ENCODE results near the gene TCEAL4. TPM values are rescaled to one million over a fixed set of nuclear protein-coding genes. Genes with fewer than 3 reads are reported as not detected.

TCEAL4 gene
- total RNA-seq, 1 experiment from 2014 or later, result 15.5 TPM

DNA sequence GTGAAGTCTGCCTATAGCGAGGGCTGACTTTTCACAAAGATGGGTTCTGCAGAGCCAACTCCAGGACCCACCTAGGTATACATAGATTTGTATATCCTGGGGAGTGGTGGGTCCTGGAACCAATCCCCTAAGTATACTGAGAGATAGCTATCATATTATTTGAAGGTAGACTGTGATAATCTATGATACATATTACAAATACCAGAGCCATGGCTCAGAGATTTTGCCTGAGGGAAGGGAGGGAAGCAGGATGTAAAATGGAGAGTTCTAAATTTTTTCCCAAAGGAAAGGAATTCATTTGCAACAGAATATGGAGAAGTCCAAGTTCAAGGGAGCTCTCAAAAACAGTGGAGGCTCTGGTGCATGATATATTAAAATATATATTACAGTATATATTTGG is 29.7 kb downstream of the TCEAL4 start:
- Histone ChIP-seq H3K36me3 (replicated peaks; ENCODE audit: control insufficient read depth, insufficient read depth, low read length) (no peaks in the 10 kb centered on the region), H3K4me3 (ENCODE audit: insufficient read depth, low read depth, low read length) (no peak overlapping the region), H3K27me3 (ENCODE audit: control insufficient read depth, insufficient read depth, low read length) (no peaks in the 10 kb centered on the region)
- no peak for DNase-seq

DNA sequence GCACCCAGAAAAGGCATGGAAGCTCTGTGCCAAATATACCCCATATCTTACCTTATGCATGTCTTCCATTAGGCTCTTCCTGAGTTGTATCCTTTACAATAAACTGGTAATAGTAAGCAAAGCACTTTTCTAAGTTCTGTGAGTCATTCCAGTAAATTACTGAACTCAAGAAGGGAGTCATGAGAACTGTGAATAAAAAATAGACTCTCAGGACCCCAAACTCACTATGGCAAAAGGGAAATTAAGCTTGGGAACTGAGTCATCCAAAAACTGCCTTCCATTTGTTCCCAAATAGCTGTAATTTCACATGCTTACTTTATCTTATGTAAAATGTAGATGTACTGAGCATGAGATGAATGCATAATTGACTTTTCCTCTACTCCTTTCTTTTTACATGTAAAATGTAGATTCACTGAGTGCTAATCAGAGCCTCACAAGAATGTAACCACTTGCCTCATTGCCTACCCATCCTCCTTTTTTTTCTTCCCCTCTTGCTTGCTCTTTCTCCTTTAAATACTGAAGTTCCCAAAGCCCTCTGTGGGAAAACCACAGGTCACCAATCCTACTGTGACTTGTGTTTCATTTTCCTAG is 30.6 kb downstream of the TCEAL4 start:
- no peaks in the 10 kb centered on the region for H3K27me3 ChIP-seq (ENCODE audit: control insufficient read depth, insufficient read depth, low read length)
- no peak overlapping the region for H3K4me3 ChIP-seq (ENCODE audit: insufficient read depth, low read depth, low read length)
- DNase-seq, result no peak
- no peaks in the 10 kb centered on the region for H3K36me3 ChIP-seq (replicated peaks; ENCODE audit: control insufficient read depth, insufficient read depth, low read length)

- Histone ChIP-seq H3K36me3 (replicated peaks; ENCODE audit: control insufficient read depth, insufficient read depth, low read length) (no peaks in the 10 kb centered on the region), H3K4me3 (ENCODE audit: insufficient read depth, low read depth, low read length) (no peak overlapping the region), H3K27me3 (ENCODE audit: control insufficient read depth, insufficient read depth, low read length) (no peaks in the 10 kb centered on the region)
- no peak for DNase-seq
These were observed 31.4 kb downstream of the TCEAL4 start for GRCh38 chrX:103616676-103617186.

GRCh38 chrX:103624111-103624510 is 38.8 kb downstream of the TCEAL4 start:
- DNase-seq, result no peak
- no peaks in the 10 kb centered on the region for H3K36me3 ChIP-seq (replicated peaks; ENCODE audit: control insufficient read depth, insufficient read depth, low read length)
- no peak overlapping the region for H3K4me3 ChIP-seq (ENCODE audit: insufficient read depth, low read depth, low read length)
- no peaks in the 10 kb centered on the region for H3K27me3 ChIP-seq (ENCODE audit: control insufficient read depth, insufficient read depth, low read length)

- Histone ChIP-seq H3K4me3 (ENCODE audit: insufficient read depth, low read depth, low read length) (no peak overlapping the region), H3K27me3 (ENCODE audit: control insufficient read depth, insufficient read depth, low read length) (no peaks in the 10 kb centered on the region), H3K36me3 (replicated peaks; ENCODE audit: control insufficient read depth, insufficient read depth, low read length) (no peaks in the 10 kb centered on the region)
- DNase-seq, result no peak
These were observed 41.5 kb downstream of the TCEAL4 start for GRCh38 chrX:103626855-103627254.

DNA sequence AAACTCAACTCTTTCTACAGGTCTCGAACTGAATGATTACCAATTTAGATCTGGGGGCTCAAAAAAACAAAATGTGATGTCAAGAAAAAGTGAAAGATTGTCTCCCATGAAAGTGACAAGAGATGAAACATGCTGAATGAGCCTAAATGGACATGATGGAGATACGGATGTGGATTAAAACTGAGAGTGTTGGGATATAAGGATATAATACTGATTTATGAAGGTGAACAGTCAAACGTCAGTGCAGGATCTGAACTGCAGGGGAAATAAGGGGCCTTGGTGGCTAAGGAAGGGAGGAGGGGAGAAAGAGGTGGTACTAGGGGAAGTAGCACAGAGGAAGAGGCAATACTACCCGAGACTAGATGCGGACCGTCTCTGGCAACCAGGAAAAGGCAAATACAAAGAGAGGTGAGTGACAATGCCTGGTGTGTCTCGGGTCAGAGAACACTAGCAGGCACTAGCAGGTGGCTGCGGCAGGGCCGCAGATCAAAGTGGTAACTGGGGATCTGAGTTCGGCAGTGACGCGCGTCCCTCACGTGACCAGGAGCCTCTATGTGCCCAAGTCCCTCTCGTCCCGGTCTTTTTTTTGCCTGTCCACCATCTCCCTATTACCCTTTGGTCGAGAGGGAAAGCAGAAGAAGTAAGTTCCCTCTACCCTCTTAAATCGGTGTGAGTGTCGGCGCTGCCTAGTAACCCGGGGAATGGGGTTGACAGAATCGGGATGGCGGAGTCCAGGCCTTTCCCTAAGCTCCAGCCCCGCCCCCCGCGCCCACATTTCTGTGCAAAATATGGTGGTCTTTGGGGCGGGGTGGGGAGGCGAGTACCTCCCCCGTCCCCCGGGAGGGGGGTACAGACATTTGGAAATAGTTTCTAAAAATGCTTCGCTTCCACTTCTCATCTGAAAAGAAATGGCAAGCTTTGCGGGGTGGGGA is 43.3 kb downstream of the TCEAL4 start, which contains the start of gene TCEAL1:
TSS of gene TCEAL1 (plus strand) at position 590 of the 932 bp plus-strand sequence. CDS start 942 bp downstream, outside the sequence.
- peak; percentile 49 for DNase-seq
- H3K27me3 ChIP-seq (ENCODE audit: control insufficient read depth, insufficient read depth, low read length), result no peaks in the 10 kb centered on the region
- peak within 1 kb of the TSS; percentile 86 for H3K4me3 ChIP-seq (ENCODE audit: insufficient read depth, low read depth, low read length)
- H3K36me3 ChIP-seq (replicated peaks; ENCODE audit: control insufficient read depth, insufficient read depth, low read length), result no peaks in the 10 kb centered on the region

DNA sequence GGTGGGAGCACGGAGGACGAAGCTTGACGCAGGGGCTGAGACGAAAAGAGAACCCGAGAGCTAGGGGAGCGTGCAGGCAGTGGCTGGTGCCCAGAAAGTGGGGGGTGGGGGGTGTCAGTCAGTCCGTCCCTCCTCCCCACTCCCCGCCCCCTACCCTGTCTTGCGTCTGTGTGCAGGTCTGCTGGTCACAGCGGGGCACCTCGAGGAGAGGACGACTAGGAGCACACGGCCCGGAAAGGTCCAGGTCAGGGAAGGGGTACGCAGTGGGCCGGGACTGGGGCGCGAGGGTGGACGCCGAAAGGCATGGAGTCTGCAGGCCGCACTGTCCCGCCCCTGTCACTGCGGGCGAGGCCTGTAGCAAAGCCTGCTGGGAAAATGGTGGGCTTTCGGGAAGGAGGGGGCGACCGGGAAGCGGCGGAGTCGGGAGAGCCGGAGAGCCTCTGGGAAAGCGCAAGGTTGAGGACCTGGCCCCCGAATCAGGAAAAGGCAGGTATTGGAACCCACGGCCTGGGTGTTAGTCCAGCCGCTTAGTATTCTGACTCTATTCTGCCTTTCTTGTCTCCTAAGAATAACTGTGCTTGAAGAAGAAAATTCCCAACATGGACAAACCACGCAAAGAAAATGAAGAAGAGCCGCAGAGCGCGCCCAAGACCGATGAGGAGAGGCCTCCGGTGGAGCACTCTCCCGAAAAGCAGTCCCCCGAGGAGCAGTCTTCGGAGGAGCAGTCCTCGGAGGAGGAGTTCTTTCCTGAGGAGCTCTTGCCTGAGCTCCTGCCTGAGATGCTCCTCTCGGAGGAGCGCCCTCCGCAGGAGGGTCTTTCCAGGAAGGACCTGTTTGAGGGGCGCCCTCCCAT is 44.2 kb downstream of the TCEAL4 start:
- Histone ChIP-seq H3K4me3 (ENCODE audit: insufficient read depth, low read depth, low read length) (peak overlapping the region; percentile 86), H3K36me3 (replicated peaks; ENCODE audit: control insufficient read depth, insufficient read depth, low read length) (no peaks in the 10 kb centered on the region), H3K27me3 (ENCODE audit: control insufficient read depth, insufficient read depth, low read length) (no peaks in the 10 kb centered on the region)
- peak; percentile 74 for DNase-seq

DNA sequence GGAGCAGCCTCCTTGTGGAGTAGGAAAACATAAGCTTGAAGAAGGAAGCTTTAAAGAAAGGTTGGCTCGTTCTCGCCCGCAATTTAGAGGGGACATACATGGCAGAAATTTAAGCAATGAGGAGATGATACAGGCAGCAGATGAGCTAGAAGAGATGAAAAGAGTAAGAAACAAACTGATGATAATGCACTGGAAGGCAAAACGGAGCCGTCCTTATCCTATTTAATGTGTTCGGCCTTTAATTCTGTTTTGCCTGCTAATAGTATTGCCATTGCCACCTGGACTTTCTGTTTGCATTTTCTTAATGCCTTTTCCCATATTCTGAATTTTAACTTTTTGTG is 44.8 kb downstream of the TCEAL4 start:
- no peaks in the 10 kb centered on the region for H3K27me3 ChIP-seq (ENCODE audit: control insufficient read depth, insufficient read depth, low read length)
- no peaks in the 10 kb centered on the region for H3K36me3 ChIP-seq (replicated peaks; ENCODE audit: control insufficient read depth, insufficient read depth, low read length)
- no peak for DNase-seq
- H3K4me3 ChIP-seq (ENCODE audit: insufficient read depth, low read depth, low read length), result peak overlapping the region; percentile 86

DNA sequence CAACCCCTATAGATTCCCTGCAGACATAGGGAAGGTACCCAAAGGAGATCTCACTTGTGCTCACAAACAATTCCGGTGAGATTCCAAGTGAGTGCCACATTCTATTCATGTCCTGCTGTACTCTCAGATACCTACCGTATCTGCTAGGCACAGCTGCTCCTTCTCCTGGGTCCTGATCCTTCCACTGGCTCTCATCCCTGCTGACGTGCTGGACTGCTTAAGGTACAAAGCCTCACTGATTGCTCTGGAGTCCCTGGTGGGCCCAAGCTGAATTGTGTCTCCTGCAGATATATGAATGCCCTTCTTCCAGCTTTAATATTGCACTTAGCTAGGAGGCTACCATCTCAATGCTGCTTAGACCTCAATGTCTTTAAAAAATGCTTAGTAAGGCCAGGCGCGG is 45.8 kb downstream of the TCEAL4 start:
- Histone ChIP-seq H3K4me3 (ENCODE audit: insufficient read depth, low read depth, low read length) (no peak overlapping the region), H3K27me3 (ENCODE audit: control insufficient read depth, insufficient read depth, low read length) (no peaks in the 10 kb centered on the region), H3K36me3 (replicated peaks; ENCODE audit: control insufficient read depth, insufficient read depth, low read length) (no peaks in the 10 kb centered on the region)
- no peak for DNase-seq

GRCh38 chrX:103635436-103635835 is 50.1 kb downstream of the TCEAL4 start:
- Histone ChIP-seq H3K36me3 (replicated peaks; ENCODE audit: control insufficient read depth, insufficient read depth, low read length) (no peaks in the 10 kb centered on the region), H3K4me3 (ENCODE audit: insufficient read depth, low read depth, low read length) (no peak overlapping the region), H3K27me3 (ENCODE audit: control insufficient read depth, insufficient read depth, low read length) (no peaks in the 10 kb centered on the region)
- no peak for DNase-seq

Other genes starting within 250 kb of the TCEAL4 start
- gene TCEAL9, start 229.0 kb upstream of the TCEAL4 start, total RNA-seq (2014; rRNA removed; shearing (Covaris generic)), result 61.7 and 90.7 TPM in 2 replicates
- gene BEX3, start 209.0 kb upstream of the TCEAL4 start, total RNA-seq (2014; rRNA removed; shearing (Covaris generic)), result 694 and 703 TPM in 2 replicates
- gene RAB40A, start 66.0 kb upstream of the TCEAL4 start, total RNA-seq (2014; rRNA removed; shearing (Covaris generic)), result 0.10 and 0.52 TPM in 2 replicates
- 3.5 and 5.8 TPM in 2 replicates for gene TCEAL3, start 22.4 kb downstream of the TCEAL4 start, total RNA-seq (2014; rRNA removed; shearing (Covaris generic))
- gene TCEAL1, start 43.5 kb downstream of the TCEAL4 start, total RNA-seq (2014; rRNA removed; shearing (Covaris generic)), result 9.2 and 10.3 TPM in 2 replicates
- 566 and 659 TPM in 2 replicates for gene MORF4L2, start 101.2 kb downstream of the TCEAL4 start, total RNA-seq (2014; rRNA removed; shearing (Covaris generic))
- 0.28 TPM in 1 of 2 replicates, not detected in the other for gene TMEM31, start 125.4 kb downstream of the TCEAL4 start, total RNA-seq (2014; rRNA removed; shearing (Covaris generic))
- 59.4 and 60.7 TPM in 2 replicates for gene PLP1, start 191.3 kb downstream of the TCEAL4 start, total RNA-seq (2014; rRNA removed; shearing (Covaris generic))
- gene RAB9B, start 246.7 kb downstream of the TCEAL4 start, total RNA-seq (2014; rRNA removed; shearing (Covaris generic)), result 0.30 and 0.48 TPM in 2 replicates

All from H7 (cell line).